HepG2 (cell line): ENCODE measurements around the gene CD81.

Experiments
- AHDC1 ChIP-seq: sonication (generic); formaldehyde crosslinking; IDR thresholded peaks from 2 replicates; pipeline ENCODE4 v1.5.1; 2020; ENCODE audit warnings: mild to moderate bottlenecking, missing genetic modification reagents, borderline replicate concordance
- BHLHE40 ChIP-seq: IDR thresholded peaks from 2 replicates; pipeline ENCODE4 v1.6.1; 2011; ENCODE audit warnings: low read length, improper control_type of control experiment
- CTCF ChIP-seq: sonication (generic); formaldehyde crosslinking; IDR thresholded peaks from 2 replicates; pipeline ENCODE4 v1.5.0; 2020; ENCODE audit warnings: mild to moderate bottlenecking, missing genetic modification reagents, moderate library complexity
- EZH2 ChIP-seq: conservative IDR thresholded peaks from 2 replicates; pipeline ENCODE4 v1.6.1; 2012; ENCODE audit warnings: mild to moderate bottlenecking, low read depth, low read length, moderate library complexity
- FOXM1 ChIP-seq: sonication (generic); formaldehyde crosslinking; IDR thresholded peaks from 2 replicates; pipeline ENCODE4 v1.5.0; 2020; ENCODE audit warnings: missing genetic modification reagents
- FOXO4 ChIP-seq: sonication (generic); formaldehyde crosslinking; conservative IDR thresholded peaks from 2 replicates; pipeline ENCODE4 v1.8.1; 2023; ENCODE audit warnings: missing genetic modification reagents
- GFI1 ChIP-seq: sonication (generic); formaldehyde crosslinking; IDR thresholded peaks from 2 replicates; pipeline ENCODE4 v1.5.0; 2020; ENCODE audit warnings: missing genetic modification reagents, mild to moderate bottlenecking, borderline replicate concordance
- KDM1A ChIP-seq: IDR thresholded peaks from 2 replicates; pipeline ENCODE4 v1.6.1; 2016; ENCODE audit warnings: missing compliant biosample characterization
- PCBP1 ChIP-seq: fragments of 200-400 bp; formaldehyde crosslinking; IDR thresholded peaks from 2 replicates; pipeline ENCODE4 v1.6.1; 2017; ENCODE audit warnings: mild to moderate bottlenecking, low read depth, low read length, borderline replicate concordance
- POLR2A ChIP-seq, 2 experiments: IDR thresholded peaks; 2 replicates each; pipeline ENCODE4 v1.6.1; 2011; ENCODE audit warnings: low read depth in 2 of 2, low read length in 2 of 2, mild to moderate bottlenecking in 1 of 2, moderate library complexity in 1 of 2; ENCODE audit not compliant: insufficient read depth in 1 of 2
- ZHX1 ChIP-seq: sonication (generic); formaldehyde crosslinking; IDR thresholded peaks from 2 replicates; pipeline ENCODE4 v1.8.1; 2022; ENCODE audit warnings: low read depth, mild to moderate bottlenecking, missing genetic modification reagents

GRCh38 chr11:2347308-2347830 lies 29.7 kb upstream of the CD81 start:
- TF ChIP-seq FOXO4 (CRISPR knock-in tag) (no peak), PCBP1 (no peak), ZHX1 (CRISPR knock-in tag) (no peak), CTCF (CRISPR knock-in tag) (no peak), FOXM1 (CRISPR knock-in tag) (no peak), EZH2 (no peak), KDM1A (CRISPR knock-in tag) (no peak), AHDC1 (CRISPR knock-in tag) (no peak), BHLHE40 (no peak), GFI1 (CRISPR knock-in tag) (no peak), POLR2A (IDR thresholded peaks at IDR 0.05; ENCODE audit: insufficient read depth in 1 of 2, low read depth in 2 of 2, low read length in 2 of 2) (no peak)
